K562 (cell line): ENCODE results near the gene CELF6. TPM values are rescaled to one million over a fixed set of nuclear protein-coding genes. Genes with fewer than 3 reads are reported as not detected.

Experiments used
- ATAC-seq: fragments of 200-7000 bp; cut with Tn5 transposase; 3 replicates; pipeline ENCODE4 v1.9.1; 2020; ENCODE audit warnings: moderate library complexity
- BruUV-seq: library from RNA; stranded (reverse); fragments of 400-500 nt; replicated peaks from 2 replicates; lab custom pipeline; 2021; lab: Mats Ljungman, UMichigan
- CTCF ChIA-PET: fragments of 300-600 bp; formaldehyde crosslinking; extraction: SDS; loops from one replicate; lab custom pipeline; 2021; ENCODE audit warnings: low intra/inter-chr PET ratio; lab: Yijun Ruan, JAX
- POLR2A ChIA-PET: fragments of 300-600, 350-650 bp; sonication (Branson Sonifier 250); formaldehyde crosslinking; extraction: SDS; loops from one replicate; lab custom pipeline; 2021; ENCODE audit warnings: antibody characterized with exemption, inconsistent platforms; lab: Yijun Ruan, JAX
- DNase-seq, 4 experiments: peaks; one replicate each; pipeline versions ENCODE4 v3.0.0 to v3.0.0-alpha.2; 2011 to 2018; ENCODE audit warnings: low spot score in 3 of 4, mixed read lengths in 3 of 4; ENCODE audit errors: extremely low read depth in 1 of 4
- FAIRE-seq: peaks from 2 replicates; lab custom pipeline; 2011; peaks lifted over from hg19 to GRCh38; lab: Jason Lieb, UNC
- H2AFZ ChIP-seq: 2 replicates; pipeline ENCODE4 v1.6.0; 2011; ENCODE audit warnings: low read depth, low read length, control low read depth, inconsistent platforms
- H3K27ac ChIP-seq: fragments of 200-600 bp; 3 replicates; pipeline ENCODE4 v1.8.0; 2011; ENCODE audit warnings: low read depth, mild to moderate bottlenecking, control low read depth, inconsistent platforms, low read length, moderate library complexity, mixed read lengths; ENCODE audit errors: extremely low read depth
- H3K27me3 ChIP-seq, 2 experiments: fragments of 300-600 bp in 1 of 2; 2 replicates in 1 of 2; 3 replicates in 1 of 2; pipeline versions ENCODE4 v1.6.0 to v1.8.0; 2011; ENCODE audit warnings: inconsistent platforms in 2 of 2, low read length in 2 of 2, mild to moderate bottlenecking in 1 of 2, mixed read lengths in 1 of 2, moderate library complexity in 1 of 2; ENCODE audit not compliant: control insufficient read depth in 2 of 2, insufficient read depth in 2 of 2
- H3K36me3 ChIP-seq: fragments of 300-600 bp; 3 replicates; pipeline ENCODE4 v1.8.0; 2011; ENCODE audit warnings: mild to moderate bottlenecking, low read length, inconsistent platforms; ENCODE audit not compliant: control insufficient read depth, insufficient read depth
- H3K4me1 ChIP-seq, 2 experiments: fragments of 200-600 bp in 1 of 2; replicated peaks in 1 of 2; 2 replicates in 1 of 2; 3 replicates in 1 of 2; pipeline versions ENCODE4 v1.5.1 to v1.8.0; 2011; ENCODE audit warnings: inconsistent platforms in 2 of 2, low read length in 2 of 2, mild to moderate bottlenecking in 1 of 2, mixed read lengths in 1 of 2, moderate library complexity in 1 of 2; ENCODE audit not compliant: control insufficient read depth in 2 of 2, insufficient read depth in 2 of 2
- H3K4me2 ChIP-seq: 2 replicates; pipeline ENCODE4 v1.6.1; 2011; ENCODE audit warnings: low read length, control low read depth, inconsistent platforms, mixed read lengths; ENCODE audit not compliant: insufficient read depth
- H3K4me3 ChIP-seq: fragments of 200-600 bp; sonication (generic), shearing (Covaris generic); 2 replicates; pipeline ENCODE4 v1.5.1; 2016; ENCODE audit warnings: control low read depth, inconsistent platforms
- H3K79me2 ChIP-seq: fragments of 200-600 bp; 3 replicates; pipeline ENCODE4 v1.8.0; 2011; ENCODE audit warnings: low read length, inconsistent platforms; ENCODE audit not compliant: control insufficient read depth, insufficient read depth
- H3K9ac ChIP-seq, 2 experiments: 2 replicates each; pipeline versions ENCODE4 v1.6.0 to v1.6.1; 2011; ENCODE audit warnings: low read depth in 2 of 2, low read length in 2 of 2, control low read depth in 1 of 2, inconsistent platforms in 1 of 2, mild to moderate bottlenecking in 1 of 2, mixed read lengths in 1 of 2; ENCODE audit not compliant: insufficient read depth in 1 of 2
- H3K9me1 ChIP-seq: one replicate; pipeline ENCODE4 v1.6.0; 2011; ENCODE audit warnings: inconsistent platforms, mild to moderate bottlenecking, low read length, moderate library complexity; ENCODE audit not compliant: control insufficient read depth, insufficient read depth
- H3K9me3 ChIP-seq: replicated peaks from 2 replicates; pipeline ENCODE4 v1.5.1; 2011; ENCODE audit warnings: low read depth, low read length, inconsistent platforms; ENCODE audit not compliant: control insufficient read depth, insufficient read depth
- H4K20me1 ChIP-seq: replicated peaks from 2 replicates; pipeline ENCODE4 v1.6.1; 2011; ENCODE audit warnings: low read length, inconsistent platforms, mixed read lengths; ENCODE audit not compliant: control insufficient read depth, insufficient read depth
- CBFB ChIP-seq: sonication (generic); formaldehyde crosslinking; IDR thresholded peaks from 2 replicates; pipeline ENCODE4 v1.4.0; 2020; ENCODE audit warnings: mild to moderate bottlenecking, missing genetic modification reagents
- CTCFL ChIP-seq: IDR thresholded peaks from 2 replicates; pipeline ENCODE4 v1.6.1; 2011; ENCODE audit warnings: borderline replicate concordance, low read depth, mild to moderate bottlenecking, moderate library complexity, low read length; ENCODE audit not compliant: insufficient read depth, poor library complexity, severe bottlenecking
- PTRF ChIP-seq: fragments of 450-650 bp; IDR thresholded peaks from 2 replicates; pipeline ENCODE4 v1.6.1; 2016; ENCODE audit warnings: mild to moderate bottlenecking, missing genetic modification characterization, missing compliant biosample characterization
- WGBS: fragments of 100-300 bp; shearing (Covaris generic); methylation state at CpG from one replicate; pipeline ENCODE4 v1.1.6; 2016; ENCODE audit warnings: low coverage, mixed read lengths; ENCODE audit not compliant: insufficient coverage; ENCODE audit errors: missing lambda C conversion rate; 5-methylcytosine and 5-hydroxymethylcytosine counted together
- in situ Hi-C: fragments of 300-500 bp; cut with MboI; formaldehyde crosslinking; loops from 4 replicates; pipeline ENCODE4 v1.15.0; 2018; ENCODE audit warnings: inconsistent platforms, mixed read lengths
- intact Hi-C: fragments of 100-400 bp; cut with micrococcal nuclease; formaldehyde crosslinking; loops from 2 replicates; pipeline ENCODE4 v1.14.2; 2022
- polyA plus RNA-seq, 8 experiments: library from polyadenylated mRNA; depleted of rRNA in 4 of 8; stranded (reverse) in 5 of 8; unstranded in 3 of 8; fragments of >200 nt; fragmentation: Nextera tagmentation in 2 of 8; fragmentation: Illumina TruSeq in 1 of 8; extraction: Ambion mirVana in 2 of 8; extraction: Trizol in 1 of 8; gene quantifications; 2 replicates each; pipeline versions ENCODE4 v1.2.1 to v1.2.3, GENCODE V29; 2011 to 2014; ENCODE audit warnings: inconsistent platforms in 1 of 8, missing spikeins in 1 of 8
- total RNA-seq, 7 experiments: library from RNA; depleted of rRNA in 6 of 7; stranded (reverse); fragments of >200 nt in 6 of 7; fragmentation: Illumina TruSeq in 2 of 7; extraction: Trizol in 2 of 7; gene quantifications; 2 replicates each; pipeline versions ENCODE4 v1.2.1 to v1.2.3, GENCODE V29; 2011 to 2021; ENCODE audit warnings: low replicate concordance in 1 of 7
- TF ChIP-seq, protein P1 (sequence below), 3 experiments: IDR thresholded peaks in 2 of 3; conservative IDR thresholded peaks in 1 of 3; 2 replicates each; pipeline ENCODE4 v1.5.1; 2011 to 2012; ENCODE audit warnings: low read length in 3 of 3, mild to moderate bottlenecking in 3 of 3, control low read depth in 2 of 3, improper control_type of control experiment in 1 of 3, inconsistent platforms in 1 of 3, low read depth in 1 of 3, mixed read lengths in 1 of 3, moderate library complexity in 1 of 3; ENCODE audit not compliant: insufficient read depth in 2 of 3

The CELF6 gene
- total and polyA plus RNA-seq, 9 of the 15 experiments (the other 6 are each of a cell fraction or from before 2014, with no cell fraction given), result 0.01 to 0.11 TPM; not detected in 7

GRCh38 chr15:72341361-72341760 lies 21.4 kb upstream of the CELF6 start:
- BruUV-seq, result no TSS peak
- Histone ChIP-seq H3K27ac (no peak overlapping the region), H3K36me3 (peaks cover 25% of the 10 kb centered on the region), H2AFZ (no peak overlapping the region), H3K9ac (no peak overlapping the region), H3K4me3 (no peak overlapping the region), H3K4me2 (no peak overlapping the region), H3K9me3 (no peaks in the 10 kb centered on the region), H4K20me1 (peaks cover 3% of the 10 kb centered on the region; the same call in 1 of the 2 replicates), H3K27me3 (no peaks in the 10 kb centered on the region), H3K4me1 (peaks cover 3 to 5% of the 10 kb centered on the region in 2 experiments; a peak in 3 of 5 replicates), H3K79me2 (no peaks in the 10 kb centered on the region), H3K9me1 (no peaks in the 10 kb centered on the region)
- DNase-seq (peak in 2 of 4 experiments; percentile 29 to 30), ATAC-seq (peak; percentile 70), FAIRE-seq (no peak)
- ChIA-PET CTCF (no interaction called here), POLR2A (interaction anchor here (0.6 kb wide), 1 partner anchor 34 kb away, joined by 3 read pairs; the partner anchor contains the start of gene HEXA)
- TF ChIP-seq CBFB (CRISPR knock-in tag), result no peak
- no peak for TF ChIP-seq PTRF
- peak; percentile 52 for TF ChIP-seq CTCFL
- TF ChIP-seq, protein P1, sequence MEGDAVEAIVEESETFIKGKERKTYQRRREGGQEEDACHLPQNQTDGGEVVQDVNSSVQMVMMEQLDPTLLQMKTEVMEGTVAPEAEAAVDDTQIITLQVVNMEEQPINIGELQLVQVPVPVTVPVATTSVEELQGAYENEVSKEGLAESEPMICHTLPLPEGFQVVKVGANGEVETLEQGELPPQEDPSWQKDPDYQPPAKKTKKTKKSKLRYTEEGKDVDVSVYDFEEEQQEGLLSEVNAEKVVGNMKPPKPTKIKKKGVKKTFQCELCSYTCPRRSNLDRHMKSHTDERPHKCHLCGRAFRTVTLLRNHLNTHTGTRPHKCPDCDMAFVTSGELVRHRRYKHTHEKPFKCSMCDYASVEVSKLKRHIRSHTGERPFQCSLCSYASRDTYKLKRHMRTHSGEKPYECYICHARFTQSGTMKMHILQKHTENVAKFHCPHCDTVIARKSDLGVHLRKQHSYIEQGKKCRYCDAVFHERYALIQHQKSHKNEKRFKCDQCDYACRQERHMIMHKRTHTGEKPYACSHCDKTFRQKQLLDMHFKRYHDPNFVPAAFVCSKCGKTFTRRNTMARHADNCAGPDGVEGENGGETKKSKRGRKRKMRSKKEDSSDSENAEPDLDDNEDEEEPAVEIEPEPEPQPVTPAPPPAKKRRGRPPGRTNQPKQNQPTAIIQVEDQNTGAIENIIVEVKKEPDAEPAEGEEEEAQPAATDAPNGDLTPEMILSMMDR (IDR thresholded peaks at IDR 0.05 in 2 of 3, conservative IDR thresholded peaks at IDR 0.05 in 1 of 3; ENCODE audit: insufficient read depth in 2 of 3, low read depth in 1 of 3, low read length in 3 of 3), result peak in 2 of 3 experiments; percentile 12 to 33; a peak in 2 of 6 replicates
- in situ Hi-C loops (loop anchor here (10.0 kb wide), 1 partner anchor 243 kb away; no protein-coding TSS in a partner anchor), intact Hi-C loops (no loop called here)
- WGBS, result 85% methylated on average over 4 of the region's 6 CpGs
